Stimulated activated CD8-positive, alpha-beta memory T cell treated with anti-CD3 and anti-CD28 coated beads, Interleukin-7, amount 100 ng/mL, for 48 hours (primary cell): Measurements from ENCODE around the gene CLPTM1L.
"Not testable (repeated sequence)": the region's sequence is repeated elsewhere in the genome, so short reads cannot be mapped to it uniquely, and the experiment has no call there.

Source experiments
- DNase-seq, 2 donors: peaks; one replicate each; pipeline ENCODE4 v3.0.0-alpha.2; 2020; ENCODE audit warnings: low read depth in 1 of 2; ENCODE audit errors: extremely low read depth in 1 of 2

Gene CLPTM1L

GRCh38 chr5:1293416-1294205 lies 51.3 kb downstream of the CLPTM1L start:
- no peak for DNase-seq

- DNase-seq, result no peak
Measured at GRCh38 chr5:1292846-1293415, 52.0 kb downstream of the CLPTM1L start.

- DNase-seq, result no peak
Measured at GRCh38 chr5:1292139-1292538, 52.8 kb downstream of the CLPTM1L start.

GRCh38 chr5:1291611-1292080 lies 53.3 kb downstream of the CLPTM1L start:
- DNase-seq, result no peak

GRCh38 chr5:1290956-1291355 lies 53.9 kb downstream of the CLPTM1L start:
- not testable (repeated sequence) for DNase-seq

- DNase-seq, result not testable (repeated sequence)
Measured at GRCh38 chr5:1289559-1289958, 55.3 kb downstream of the CLPTM1L start.

GRCh38 chr5:1288439-1289335 lies 56.2 kb downstream of the CLPTM1L start:
- DNase-seq, result no peak

- DNase-seq, result no peak
Measured at GRCh38 chr5:1285883-1286291, 59.0 kb downstream of the CLPTM1L start.

- no peak for DNase-seq
Measured at GRCh38 chr5:1285141-1285540, 59.8 kb downstream of the CLPTM1L start.

GRCh38 chr5:1284336-1284970 lies 60.4 kb downstream of the CLPTM1L start:
- not testable (repeated sequence) for DNase-seq

GRCh38 chr5:1283729-1284041 lies 61.2 kb downstream of the CLPTM1L start:
- DNase-seq, result not testable (repeated sequence)

GRCh38 chr5:1282993-1283728 lies 61.7 kb downstream of the CLPTM1L start:
- not testable (repeated sequence) for DNase-seq

- no peak for DNase-seq
Measured at GRCh38 chr5:1282131-1282992, 62.5 kb downstream of the CLPTM1L start.

GRCh38 chr5:1281038-1281882 lies 63.6 kb downstream of the CLPTM1L start:
- DNase-seq, result no peak

- DNase-seq, result no peak
Measured at GRCh38 chr5:1280177-1281037, 64.5 kb downstream of the CLPTM1L start.

GRCh38 chr5:1279443-1280151 lies 65.3 kb downstream of the CLPTM1L start:
- DNase-seq, result no peak
